Gastroesophageal sphincter (tissue), 4 donors: Measurements from ENCODE around the gene HOXA10. TPM values are rescaled to one million over a fixed set of nuclear protein-coding genes. Genes with fewer than 3 reads are reported as not detected.
A peak's percentile ranks its signal among the peaks of the same experiment; 100 is the strongest.

ENCODE experiments used
- ATAC-seq: fragments of 150-250 bp; one replicate; pipeline ENCODE4 v1.9.1; 2016; ENCODE audit warnings: mild to moderate bottlenecking, moderate library complexity
- H3K27ac ChIP-seq, 4 donors: fragments of 200-600 bp; sonication (generic) in 3 of 4; 1 replicate in 3 of 4; 2 replicates in 1 of 4; pipeline ENCODE4 v1.5.1; 2016 to 2019
- H3K27me3 ChIP-seq: fragments of 200-600 bp; sonication (generic); one replicate; pipeline ENCODE4 v1.5.1; 2019
- H3K36me3 ChIP-seq, 2 donors: fragments of 200-600 bp; sonication (generic); one replicate each; pipeline ENCODE4 v1.5.1; 2019; ENCODE audit warnings: control low read depth in 1 of 2
- H3K4me1 ChIP-seq, 3 donors: fragments of 200-600 bp; sonication (generic); 1 replicate in 2 of 3; 2 replicates in 1 of 3; pipeline ENCODE4 v1.5.1; 2016 to 2019; ENCODE audit warnings: control low read depth in 2 of 3
- H3K4me3 ChIP-seq, 2 donors: fragments of 200-600 bp; sonication (generic); one replicate each; pipeline ENCODE4 v1.5.1; 2019; ENCODE audit warnings: mild to moderate bottlenecking in 1 of 2, moderate library complexity in 1 of 2
- H3K9me3 ChIP-seq, 3 donors: fragments of 200-600 bp; sonication (generic); one replicate each; pipeline ENCODE4 v1.5.1; 2017 to 2019; ENCODE audit warnings: control low read depth in 2 of 3
- EP300 ChIP-seq: sonication (generic); formaldehyde crosslinking; IDR thresholded peaks from one replicate; pipeline ENCODE4 v1.6.1; 2017; ENCODE audit warnings: antibody characterized with exemption, mild to moderate bottlenecking
- POLR2A ChIP-seq, 2 donors: fragments of 450-650 bp; IDR thresholded peaks; one replicate each; pipeline ENCODE4 v1.6.1; 2017; ENCODE audit warnings: antibody characterized with exemption in 2 of 2, mild to moderate bottlenecking in 2 of 2, moderate library complexity in 1 of 2
- POLR2AphosphoS5 ChIP-seq: sonication (generic); formaldehyde crosslinking; IDR thresholded peaks from one replicate; pipeline ENCODE4 v1.6.1; 2017; ENCODE audit warnings: antibody characterized with exemption
- WGBS, 2 donors: methylation state at CpG; one replicate each; pipeline ENCODE4 v1.1.5; 2018; ENCODE audit warnings: low coverage in 1 of 2; 5-methylcytosine and 5-hydroxymethylcytosine counted together
- total RNA-seq, 4 donors: library from RNA; depleted of rRNA; stranded (reverse); fragments of >200 nt; gene quantifications; one replicate each; pipeline ENCODE4 v1.1.0, GENCODE V29; 2016
- TF ChIP-seq, protein P1 (sequence below), 4 experiments: fragments of 200-600 bp in 2 of 4; fragments of 450-650 bp in 2 of 4; sonication (generic) in 1 of 4; IDR thresholded peaks; one replicate each; pipeline ENCODE4 v1.5.1; 2017 to 2019; ENCODE audit warnings: antibody characterized with exemption in 4 of 4, mild to moderate bottlenecking in 2 of 4, moderate library complexity in 2 of 4

The HOXA10 gene
- total RNA-seq, 4 donors from 2014 or later, result 0.67 TPM; not detected in 3

DNA sequence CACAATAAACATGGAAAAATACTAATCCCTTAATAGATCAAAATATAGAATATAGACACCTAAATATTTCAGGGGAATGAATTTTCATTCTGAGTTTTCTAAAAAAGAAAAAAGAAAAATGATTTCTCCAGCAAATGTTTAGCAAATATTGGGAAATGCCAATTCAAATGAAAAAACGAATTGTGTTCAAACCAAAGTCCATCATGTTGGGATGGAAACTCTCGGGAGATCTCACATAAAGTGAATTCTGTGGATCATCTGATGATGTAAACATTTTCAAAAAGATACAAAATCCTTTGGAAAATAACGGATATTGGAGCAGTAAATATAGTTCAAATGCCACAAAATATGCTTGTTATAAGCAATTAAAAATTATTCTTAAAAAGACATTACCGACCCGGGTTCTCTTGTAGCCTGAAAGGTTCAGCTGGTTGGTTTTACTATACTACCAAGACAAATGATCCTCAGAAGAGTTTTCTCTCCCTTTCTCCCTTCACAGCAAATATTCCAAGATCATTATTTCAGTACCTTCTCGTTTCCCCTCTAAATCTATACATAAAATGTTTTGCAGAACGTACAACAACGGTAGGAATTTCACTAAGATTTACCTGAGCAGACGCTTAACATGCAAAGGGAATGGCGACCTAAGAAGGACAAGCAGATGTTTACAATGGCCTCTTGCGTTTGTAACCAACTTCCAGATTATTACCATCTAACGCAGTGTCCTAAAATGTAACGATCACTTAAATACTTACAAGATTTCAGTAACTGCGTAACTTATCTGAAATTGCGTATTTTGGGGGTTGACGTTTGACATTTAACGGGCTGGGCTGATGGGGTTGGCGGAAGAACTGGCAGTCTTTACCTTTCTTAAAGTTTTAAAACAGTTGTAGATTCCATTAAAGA, 23.3 kb upstream of the HOXA10 start:
- H3K27me3 ChIP-seq, result peaks cover 100% of the 10 kb centered on the region
- no peak for TF ChIP-seq POLR2AphosphoS5
- no peak for TF ChIP-seq EP300
- no peak for TF ChIP-seq POLR2A (IDR thresholded peaks at IDR 0.05)
- TF ChIP-seq, protein P1, sequence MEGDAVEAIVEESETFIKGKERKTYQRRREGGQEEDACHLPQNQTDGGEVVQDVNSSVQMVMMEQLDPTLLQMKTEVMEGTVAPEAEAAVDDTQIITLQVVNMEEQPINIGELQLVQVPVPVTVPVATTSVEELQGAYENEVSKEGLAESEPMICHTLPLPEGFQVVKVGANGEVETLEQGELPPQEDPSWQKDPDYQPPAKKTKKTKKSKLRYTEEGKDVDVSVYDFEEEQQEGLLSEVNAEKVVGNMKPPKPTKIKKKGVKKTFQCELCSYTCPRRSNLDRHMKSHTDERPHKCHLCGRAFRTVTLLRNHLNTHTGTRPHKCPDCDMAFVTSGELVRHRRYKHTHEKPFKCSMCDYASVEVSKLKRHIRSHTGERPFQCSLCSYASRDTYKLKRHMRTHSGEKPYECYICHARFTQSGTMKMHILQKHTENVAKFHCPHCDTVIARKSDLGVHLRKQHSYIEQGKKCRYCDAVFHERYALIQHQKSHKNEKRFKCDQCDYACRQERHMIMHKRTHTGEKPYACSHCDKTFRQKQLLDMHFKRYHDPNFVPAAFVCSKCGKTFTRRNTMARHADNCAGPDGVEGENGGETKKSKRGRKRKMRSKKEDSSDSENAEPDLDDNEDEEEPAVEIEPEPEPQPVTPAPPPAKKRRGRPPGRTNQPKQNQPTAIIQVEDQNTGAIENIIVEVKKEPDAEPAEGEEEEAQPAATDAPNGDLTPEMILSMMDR (IDR thresholded peaks at IDR 0.05), result no peak
- ATAC-seq, result no peak
- H3K36me3 ChIP-seq, result no peaks in the 10 kb centered on the region
- no peak overlapping the region for H3K4me3 ChIP-seq
- 18 to 27% methylated on average over 17 to 18 of the region's 18 CpGs for WGBS, 2 donors
- no peaks in the 10 kb centered on the region for H3K9me3 ChIP-seq
- no peak overlapping the region for H3K27ac ChIP-seq
- H3K4me1 ChIP-seq, result peaks cover 0 to 60% (median 17%) of the 10 kb centered on the region in 3 donors

- Histone ChIP-seq H3K9me3 (no peaks in the 10 kb centered on the region), H3K27ac (no peak overlapping the region), H3K4me1 (peaks cover 0 to 55% (median 23%) of the 10 kb centered on the region in 3 donors), H3K4me3 (no peak overlapping the region), H3K36me3 (no peaks in the 10 kb centered on the region), H3K27me3 (peaks cover 100% of the 10 kb centered on the region)
- no peak for ATAC-seq
- WGBS, 2 donors, result 1 to 9% methylated on average over 5 to 6 of the region's 6 CpGs
- TF ChIP-seq, protein P1 (IDR thresholded peaks at IDR 0.05), result peak in 3 of 4 experiments; percentile 59 to 68 (median 66)
- TF ChIP-seq POLR2AphosphoS5 (peak; percentile 8), POLR2A (IDR thresholded peaks at IDR 0.05) (no peak), EP300 (no peak)
These were observed 22.2 kb upstream of the HOXA10 start for GRCh38 chr7:27196287-27196767.

GRCh38 chr7:27194686-27195379, 20.7 kb upstream of the HOXA10 start:
- Histone ChIP-seq H3K27me3 (peaks cover 100% of the 10 kb centered on the region), H3K27ac (no peak overlapping the region), H3K9me3 (no peaks in the 10 kb centered on the region), H3K36me3 (no peaks in the 10 kb centered on the region), H3K4me1 (peaks cover 0 to 40% (median 18%) of the 10 kb centered on the region in 3 donors), H3K4me3 (no peak overlapping the region)
- ATAC-seq, result no peak
- whole genome bisulfite sequencing, 2 donors, result 34 to 35% methylated on average over 8 to 9 of the region's 9 CpGs
- no peak for TF ChIP-seq POLR2A (IDR thresholded peaks at IDR 0.05)
- TF ChIP-seq, protein P1 (IDR thresholded peaks at IDR 0.05), result no peak
- no peak for TF ChIP-seq POLR2AphosphoS5
- no peak for TF ChIP-seq EP300

DNA sequence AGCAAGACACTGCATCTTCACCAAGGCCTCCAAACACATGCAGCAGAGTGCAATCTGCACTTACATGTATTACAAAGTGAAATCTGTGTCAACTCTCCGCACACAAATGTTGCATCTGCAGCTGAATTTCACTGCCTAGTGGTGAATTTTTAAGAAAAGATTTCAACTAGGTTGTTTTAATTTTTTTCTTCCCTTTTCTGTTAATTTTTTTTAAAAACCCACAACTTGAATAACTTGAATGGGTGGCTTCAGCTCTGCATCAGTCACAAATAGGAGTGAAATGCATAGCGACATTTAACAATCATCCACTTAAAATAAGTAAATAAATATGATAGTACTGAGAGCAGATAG, 19.9 kb upstream of the HOXA10 start:
- Histone ChIP-seq H3K27ac (no peak overlapping the region), H3K4me1 (peaks cover 0 to 39% (median 14%) of the 10 kb centered on the region in 3 donors), H3K9me3 (no peaks in the 10 kb centered on the region), H3K4me3 (no peak overlapping the region), H3K27me3 (peaks cover 100% of the 10 kb centered on the region), H3K36me3 (no peaks in the 10 kb centered on the region)
- TF ChIP-seq, protein P1 (IDR thresholded peaks at IDR 0.05), result no peak
- TF ChIP-seq EP300, result no peak
- TF ChIP-seq POLR2A (IDR thresholded peaks at IDR 0.05), result no peak
- no peak for TF ChIP-seq POLR2AphosphoS5
- no peak for ATAC-seq
- 24 to 46% methylated on average over 2 of the region's 2 CpGs for WGBS, 2 donors
